Cardiac septum (tissue), 1 donor: ENCODE measurements around the gene DAB2IP. TPM values are rescaled to one million over a fixed set of nuclear protein-coding genes. Genes with fewer than 3 reads are reported as not detected.

Experiments
- DNase-seq: peaks from one replicate; pipeline ENCODE4 v3.0.0-alpha.2; 2020; ENCODE audit warnings: low spot score
- intact Hi-C: fragments of 100-400 bp; cut with DNase I; formaldehyde crosslinking; loops from one replicate; pipeline ENCODE4 v1.14.0; 2022
- total RNA-seq: library from RNA; stranded (reverse); fragmentation: NEBNext Ultra II Directional; extraction: Animal tissue kit (Norgen Biotek cat#: 25700); gene quantifications from one replicate; pipeline ENCODE4 v1.2.1, GENCODE V29; 2021
- donor health status: DM: no; HTN: no; CAD: no.

Gene DAB2IP
- total RNA-seq, 1 donor from 2014 or later = 60.3 TPM

DNA sequence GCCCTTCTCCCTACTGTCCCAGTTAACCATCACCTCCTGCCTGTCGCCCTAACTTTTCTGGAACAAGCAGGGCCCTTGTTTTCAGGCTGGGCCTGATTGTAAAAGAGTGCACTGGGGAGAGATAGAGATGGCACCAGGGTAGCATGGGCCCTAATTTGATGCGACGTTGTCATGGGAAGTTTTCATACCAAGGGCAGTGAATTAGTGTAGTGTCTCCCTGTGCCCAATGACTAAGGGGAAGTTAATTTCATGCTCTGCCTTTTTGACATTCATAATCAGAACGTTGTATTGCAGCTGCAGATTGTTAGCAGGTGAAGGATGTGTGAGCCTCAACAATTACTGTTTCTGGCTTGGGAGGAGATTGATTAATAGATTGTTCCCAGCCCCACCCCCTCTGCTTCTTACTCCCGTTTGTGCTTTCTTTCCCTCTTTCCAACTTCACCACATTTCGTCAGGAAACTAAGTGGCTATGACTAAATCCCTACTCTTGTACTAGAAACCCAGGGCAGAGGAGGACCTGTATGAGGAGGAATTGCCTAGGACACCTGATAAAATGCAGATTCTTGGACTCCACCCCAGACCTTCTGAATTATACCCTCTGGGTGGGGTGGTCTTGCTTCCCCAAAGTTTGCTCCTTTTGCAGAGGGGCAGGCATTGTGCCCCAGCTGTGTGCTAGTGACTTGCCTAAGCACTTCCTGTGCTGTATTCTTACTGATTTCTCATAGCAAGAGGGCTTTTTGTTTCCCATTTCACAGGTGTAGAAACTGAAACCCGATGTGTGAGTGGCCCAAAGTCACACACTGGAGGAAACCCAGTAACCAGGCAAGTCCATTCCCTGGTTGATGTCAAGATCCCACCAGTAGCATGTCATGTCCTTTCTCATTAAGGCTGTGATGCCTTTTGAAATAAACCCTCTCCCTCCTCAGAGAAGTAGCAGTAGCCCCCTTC is 56.3 kb downstream of the DAB2IP start:
- intact Hi-C loops = no loop called here

DNA sequence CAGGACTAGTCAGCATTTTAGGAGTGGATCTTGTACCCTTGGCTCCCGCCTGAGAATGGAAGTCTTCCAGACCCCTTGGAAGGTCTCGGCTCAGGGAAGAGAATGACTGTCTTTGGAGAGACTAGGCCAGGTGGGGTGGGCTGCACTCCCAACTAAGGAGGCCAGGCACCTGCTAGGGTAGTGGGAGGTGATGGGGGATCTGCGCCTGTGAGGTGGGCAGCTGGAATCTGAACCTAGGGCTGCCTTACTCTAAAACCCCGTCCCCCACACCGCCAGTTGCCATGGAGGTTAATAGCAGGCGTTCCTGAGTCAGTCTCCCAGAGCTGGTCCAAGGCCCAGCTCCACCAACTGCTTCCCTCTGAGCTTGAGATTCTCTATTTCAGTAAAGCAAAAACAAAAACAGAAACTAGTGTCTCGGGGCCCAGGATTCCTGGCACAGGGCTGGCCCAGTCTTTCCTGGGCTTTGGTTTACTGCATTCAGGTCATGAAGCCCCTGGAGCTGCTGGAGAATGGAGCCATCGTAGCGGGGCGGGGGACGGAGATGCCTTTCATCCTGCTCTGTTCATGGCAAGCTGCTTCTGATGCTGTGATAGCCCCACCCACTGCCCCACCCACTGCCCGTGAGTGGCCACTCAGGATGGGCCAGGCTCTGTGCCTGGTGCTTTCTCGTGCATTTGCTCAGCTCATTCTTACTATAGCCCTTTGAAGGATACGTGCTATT is 57.5 kb downstream of the DAB2IP start:
- DNase-seq = no peak
- intact Hi-C loops = no loop called here

More for the DNA sequence above, 56.3 kb downstream of the DAB2IP start:
- no peak for DNase-seq

DNA sequence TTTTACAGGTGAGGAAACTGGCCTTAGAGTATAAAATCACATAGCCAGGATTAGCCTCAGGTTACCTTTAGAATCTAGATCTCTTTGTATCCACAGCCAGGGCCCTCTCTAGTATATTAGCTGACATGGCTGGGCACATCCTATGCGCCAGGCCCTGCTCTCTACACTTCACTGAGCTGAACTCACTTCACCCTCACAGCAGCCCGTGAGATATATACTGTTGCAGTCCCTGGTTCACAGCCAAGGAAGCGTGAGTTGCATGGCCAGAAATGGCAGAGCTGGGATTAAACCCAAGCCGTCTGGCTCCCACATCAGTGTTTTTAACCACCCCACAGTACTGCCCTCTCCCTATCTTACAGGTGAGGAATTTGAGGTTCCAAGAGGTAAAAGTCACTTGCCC is 58.4 kb downstream of the DAB2IP start:
- no peak for DNase-seq
- intact Hi-C loops = no loop called here

DNA sequence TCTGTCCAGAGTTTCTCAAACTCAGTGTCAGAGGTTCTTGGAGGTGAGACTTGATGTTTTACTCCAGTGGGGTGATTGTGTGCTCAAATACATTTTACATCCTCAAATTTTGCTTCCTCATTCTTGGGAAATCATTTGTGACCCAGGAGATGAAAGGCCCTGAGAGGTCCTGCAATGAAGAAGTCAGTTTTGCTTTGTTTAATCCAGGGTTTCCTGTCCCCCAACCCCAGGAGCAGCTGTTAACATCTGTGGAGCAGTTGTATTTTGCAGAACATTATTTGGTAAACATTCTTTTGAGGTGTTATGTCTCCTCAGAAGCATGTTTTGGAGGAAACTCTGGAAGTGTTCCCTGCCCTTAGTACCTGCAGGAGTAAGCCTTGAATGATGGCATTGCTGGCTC is 59.8 kb downstream of the DAB2IP start:
- no peak for DNase-seq
- intact Hi-C loops = no loop called here

DNA sequence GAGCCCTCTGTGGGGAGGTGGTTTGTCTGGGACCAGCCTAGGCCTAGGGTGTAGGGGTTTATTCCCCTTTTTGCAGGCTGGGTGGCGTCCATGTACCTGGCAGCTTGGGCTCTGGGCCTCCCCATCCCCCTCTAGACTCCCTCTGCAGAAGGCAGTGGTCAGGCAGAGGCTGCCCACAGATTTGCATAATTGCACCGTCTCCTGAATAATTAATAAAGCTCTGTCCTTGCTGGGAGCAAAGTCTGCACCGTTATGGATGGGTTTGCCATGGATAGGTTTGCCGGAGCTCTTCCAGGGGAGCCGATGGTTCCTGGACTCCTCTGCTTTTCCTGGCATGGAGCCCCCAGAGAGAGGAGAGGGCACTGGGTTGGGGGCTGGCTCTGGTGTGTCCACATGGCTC is 60.4 kb downstream of the DAB2IP start:
- DNase-seq = no peak
- intact Hi-C loops = no loop called here

DNA sequence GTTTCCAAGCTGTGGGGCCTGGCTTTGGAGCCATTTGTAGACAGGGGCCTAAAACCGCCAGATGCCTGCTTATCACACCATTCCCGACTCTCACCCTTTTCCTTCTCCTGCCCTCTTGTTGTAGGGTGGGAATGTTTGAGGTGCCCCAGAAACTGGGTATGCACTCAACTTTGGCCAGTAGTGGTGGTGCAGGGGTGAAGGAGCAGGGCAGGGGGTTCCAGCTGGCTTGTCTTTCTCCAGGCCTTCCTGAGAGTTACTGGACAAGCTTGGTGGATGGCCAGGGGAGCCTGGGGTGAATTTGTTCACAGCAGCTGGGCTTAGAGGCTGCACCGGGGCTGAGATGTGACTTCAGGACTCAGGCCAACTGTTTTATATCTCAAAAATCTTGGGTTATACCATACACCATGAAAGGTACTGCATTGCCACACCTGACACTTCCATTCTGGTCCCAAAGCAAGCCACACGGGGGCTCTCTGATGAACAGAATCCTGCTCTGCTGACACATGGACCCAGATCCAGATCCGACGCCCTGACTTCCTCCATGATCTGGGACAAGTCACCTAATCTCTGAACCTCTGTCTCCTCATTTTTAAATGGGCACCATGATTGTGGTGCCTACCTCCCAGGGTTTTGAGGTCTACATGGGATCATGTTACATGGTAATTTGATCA is 62.1 kb downstream of the DAB2IP start:
- DNase-seq = no peak
- intact Hi-C loops = no loop called here

DNA sequence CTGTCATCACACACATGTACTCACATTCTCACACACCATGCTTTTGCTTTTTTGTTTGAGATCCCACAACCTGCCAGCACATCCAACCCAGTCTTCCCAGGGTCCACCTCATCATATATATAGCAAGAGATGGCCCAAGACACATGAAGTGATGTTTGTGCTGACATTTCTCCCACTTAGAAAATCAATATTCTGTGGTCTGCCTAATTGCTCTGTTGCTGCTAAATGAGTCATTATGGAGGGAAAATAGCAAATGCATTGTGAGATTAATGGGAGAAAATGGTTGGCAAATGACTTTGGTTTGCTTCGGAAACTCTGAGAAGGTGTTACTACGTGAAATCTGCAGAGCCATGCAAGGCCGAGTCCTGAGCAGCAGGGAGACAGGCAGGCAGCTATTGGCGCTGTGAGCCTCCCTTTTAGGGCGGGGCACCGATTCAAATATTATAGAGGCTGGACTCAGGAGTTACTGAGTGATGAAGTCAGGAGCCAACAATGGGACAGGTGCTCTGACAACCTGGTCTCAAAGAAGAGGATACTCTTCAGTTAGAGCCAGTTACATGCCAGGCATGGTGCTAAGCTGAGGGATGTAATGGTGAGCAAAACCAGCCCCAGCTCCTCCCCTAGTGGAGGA is 62.8 kb downstream of the DAB2IP start:
- intact Hi-C loops = no loop called here
- no peak for DNase-seq

DNA sequence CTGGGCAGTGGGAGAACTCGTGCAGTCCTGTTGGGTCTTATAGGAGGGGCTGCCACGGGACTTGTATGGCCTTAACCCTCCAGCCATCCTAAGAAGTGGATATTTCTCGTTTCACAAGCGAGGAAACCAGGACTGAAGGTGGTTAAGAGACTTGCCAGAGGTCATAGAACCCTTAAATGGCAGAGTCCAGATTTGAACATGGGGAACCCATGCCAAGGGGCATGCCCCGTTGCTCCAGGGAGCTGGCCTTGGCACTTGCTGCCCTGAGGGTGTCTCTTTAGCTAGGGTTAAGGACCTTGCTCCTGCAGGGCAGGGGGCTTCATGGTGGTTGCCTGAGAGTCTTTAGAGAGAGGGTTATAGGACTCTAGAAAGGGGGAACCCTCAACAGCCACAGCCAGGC is 63.4 kb downstream of the DAB2IP start:
- intact Hi-C loops = no loop called here
- no peak for DNase-seq

DNA sequence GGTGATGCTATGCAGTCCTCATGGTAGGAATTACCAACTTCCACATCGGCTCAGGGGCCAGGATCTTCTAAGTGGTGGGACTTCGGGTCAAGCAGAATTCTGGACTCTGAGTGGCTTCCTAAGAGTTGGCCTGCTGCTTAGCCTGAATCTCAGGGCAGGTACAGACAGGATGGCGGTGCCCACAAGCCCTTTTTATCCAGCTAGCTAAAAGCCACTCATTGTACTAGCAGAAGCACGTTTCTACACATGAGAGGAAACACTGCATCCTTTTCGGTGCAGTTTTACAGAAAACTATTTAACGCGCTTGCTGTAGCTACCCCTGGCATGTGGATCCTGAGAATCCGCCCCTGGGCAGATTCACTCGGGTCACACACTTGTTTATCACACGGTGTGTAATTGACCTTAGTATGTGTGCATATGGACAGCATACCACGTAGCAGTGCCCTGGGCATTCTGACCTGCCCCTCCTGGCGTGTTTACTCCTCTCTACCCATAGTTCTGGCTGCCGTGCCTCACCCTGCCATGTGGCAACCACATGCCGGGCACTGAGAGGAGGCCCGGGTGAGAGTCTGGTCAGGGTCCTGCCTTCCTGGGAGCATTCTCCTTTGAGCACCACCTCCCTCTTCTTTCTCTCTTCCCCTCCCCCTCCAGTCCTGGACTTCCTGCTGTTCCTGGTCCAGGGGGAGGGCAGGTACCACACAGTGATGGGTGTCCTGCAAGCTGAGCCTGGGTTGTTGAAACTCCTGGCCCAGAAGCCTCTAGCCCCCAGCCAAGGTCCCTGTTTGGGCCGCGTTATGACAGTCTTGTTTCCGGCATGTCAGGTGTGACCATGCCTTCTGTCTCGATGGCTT is 65.9 kb downstream of the DAB2IP start:
- intact Hi-C loops = no loop called here
- DNase-seq = no peak

DNA sequence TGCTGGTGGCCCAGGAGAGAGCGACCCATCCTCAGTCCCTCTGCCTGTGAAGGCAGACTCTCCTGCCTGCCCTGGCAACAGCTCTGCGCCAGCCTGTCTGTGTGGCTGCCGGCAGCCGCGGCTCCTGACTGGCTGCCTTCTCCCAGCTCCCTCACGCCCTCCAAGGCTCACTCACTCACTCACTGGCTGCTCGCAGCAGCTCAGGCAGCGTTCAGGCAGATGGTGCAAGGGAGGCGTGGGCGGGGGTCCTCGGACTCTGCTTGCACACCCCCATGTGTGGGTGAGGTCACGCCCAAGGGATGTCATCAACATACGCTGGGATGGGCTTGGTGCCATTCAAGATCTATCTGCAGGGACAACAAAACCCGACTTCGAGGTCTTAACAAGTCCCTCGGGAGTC is 66.7 kb downstream of the DAB2IP start:
- intact Hi-C loops = no loop called here
- no peak for DNase-seq

DNA sequence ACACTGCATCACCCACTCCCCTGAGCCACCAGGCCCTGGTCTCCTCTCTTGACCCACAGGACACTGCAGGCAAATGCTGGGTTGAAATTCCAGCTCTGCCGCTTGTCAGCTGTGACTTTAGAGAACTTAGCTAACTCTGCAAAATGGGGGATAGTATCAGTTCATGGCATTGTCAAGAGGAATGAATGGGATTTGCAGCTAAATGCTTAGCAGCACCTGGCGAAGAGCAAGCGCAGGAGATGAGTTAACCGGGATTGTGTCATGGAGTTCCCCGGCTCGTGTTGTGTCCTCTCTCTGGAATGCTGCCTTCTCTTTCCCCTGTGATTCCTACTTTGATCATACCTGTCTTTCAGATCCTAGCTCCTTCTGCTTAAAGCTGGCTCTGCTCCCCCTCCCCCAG is 67.1 kb downstream of the DAB2IP start:
- intact Hi-C loops = no loop called here

DNA sequence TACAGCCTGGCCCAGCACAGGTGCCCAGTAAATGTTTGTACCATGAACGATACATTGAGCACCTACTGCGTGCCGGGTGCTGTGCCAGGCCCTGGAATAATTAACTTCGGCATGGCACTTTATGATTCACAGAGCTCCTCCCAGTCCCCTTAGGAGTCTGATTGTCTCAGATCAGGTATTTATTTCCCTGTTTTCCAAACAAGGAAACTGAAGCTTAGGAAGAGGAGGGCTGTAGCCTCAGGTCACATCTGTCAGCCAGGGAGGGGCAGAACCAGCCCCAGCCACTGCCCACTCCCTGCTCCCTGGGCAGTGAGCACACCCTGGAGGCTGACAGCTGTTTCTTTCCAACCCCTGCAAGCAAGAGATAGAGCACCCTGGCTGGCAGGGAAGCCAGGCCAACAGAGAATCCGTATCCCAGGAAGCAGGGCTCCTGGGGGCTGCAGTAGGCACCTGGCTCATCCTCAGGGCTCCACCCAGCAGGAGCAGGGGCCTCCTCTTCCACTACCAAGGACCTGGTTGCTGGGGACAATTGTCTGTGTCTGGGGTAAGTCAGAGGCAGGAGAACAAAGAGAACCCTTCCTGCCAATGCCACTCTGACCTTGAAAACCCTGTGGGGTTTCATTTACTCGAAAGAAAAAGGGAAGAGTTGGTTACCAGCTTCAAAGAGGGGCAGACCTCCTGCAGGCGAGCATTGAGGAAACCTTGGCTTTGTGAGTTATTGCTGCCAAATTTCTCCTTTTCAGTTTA is 69.0 kb downstream of the DAB2IP start:
- intact Hi-C loops = loop anchor here (5.0 kb wide), 1 partner anchor 42 kb away; no protein-coding TSS in a partner anchor
- no peak for DNase-seq

More for the DNA sequence above, 67.1 kb downstream of the DAB2IP start:
- no peak for DNase-seq

DNA sequence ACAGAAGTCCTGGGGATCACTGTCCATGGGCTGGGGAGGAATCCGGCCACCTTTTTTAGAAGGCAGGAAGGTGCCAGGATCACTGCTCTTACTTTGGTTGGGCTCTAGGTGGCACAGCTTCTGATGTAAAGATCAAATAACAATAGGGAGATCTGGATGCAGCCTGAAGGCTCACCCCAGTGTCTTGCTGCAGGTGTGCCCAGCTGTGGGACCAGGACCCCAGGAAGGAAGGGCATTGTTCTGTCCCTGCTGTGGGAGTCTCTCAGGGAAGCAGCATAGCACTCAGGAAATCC is 69.6 kb downstream of the DAB2IP start:
- DNase-seq = no peak
- intact Hi-C loops = loop anchor here (5.0 kb wide), 1 partner anchor 41 kb away; no protein-coding TSS in a partner anchor

DNA sequence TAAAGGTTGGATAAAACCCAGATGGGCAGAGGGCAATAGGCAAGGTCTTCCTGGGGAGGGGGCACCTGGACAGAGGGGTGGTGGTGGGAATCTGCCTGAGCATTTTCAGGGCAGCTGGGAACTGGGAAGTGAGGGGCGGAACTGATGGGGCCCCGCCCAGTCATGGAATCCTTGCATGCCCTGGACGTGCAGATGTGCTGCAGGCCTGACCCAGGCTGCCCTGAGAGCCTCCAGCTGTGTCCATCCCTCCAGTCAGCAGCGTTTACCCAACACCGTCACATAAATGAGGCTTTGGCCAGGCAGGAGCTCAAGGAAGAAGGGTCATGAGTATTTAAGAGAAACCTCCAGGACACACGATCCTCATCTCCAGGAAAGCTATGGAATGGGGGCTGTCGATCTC is 70.3 kb downstream of the DAB2IP start:
- intact Hi-C loops = loop anchor here (5.0 kb wide), 1 partner anchor 41 kb away; no protein-coding TSS in a partner anchor
- no peak for DNase-seq

DNA sequence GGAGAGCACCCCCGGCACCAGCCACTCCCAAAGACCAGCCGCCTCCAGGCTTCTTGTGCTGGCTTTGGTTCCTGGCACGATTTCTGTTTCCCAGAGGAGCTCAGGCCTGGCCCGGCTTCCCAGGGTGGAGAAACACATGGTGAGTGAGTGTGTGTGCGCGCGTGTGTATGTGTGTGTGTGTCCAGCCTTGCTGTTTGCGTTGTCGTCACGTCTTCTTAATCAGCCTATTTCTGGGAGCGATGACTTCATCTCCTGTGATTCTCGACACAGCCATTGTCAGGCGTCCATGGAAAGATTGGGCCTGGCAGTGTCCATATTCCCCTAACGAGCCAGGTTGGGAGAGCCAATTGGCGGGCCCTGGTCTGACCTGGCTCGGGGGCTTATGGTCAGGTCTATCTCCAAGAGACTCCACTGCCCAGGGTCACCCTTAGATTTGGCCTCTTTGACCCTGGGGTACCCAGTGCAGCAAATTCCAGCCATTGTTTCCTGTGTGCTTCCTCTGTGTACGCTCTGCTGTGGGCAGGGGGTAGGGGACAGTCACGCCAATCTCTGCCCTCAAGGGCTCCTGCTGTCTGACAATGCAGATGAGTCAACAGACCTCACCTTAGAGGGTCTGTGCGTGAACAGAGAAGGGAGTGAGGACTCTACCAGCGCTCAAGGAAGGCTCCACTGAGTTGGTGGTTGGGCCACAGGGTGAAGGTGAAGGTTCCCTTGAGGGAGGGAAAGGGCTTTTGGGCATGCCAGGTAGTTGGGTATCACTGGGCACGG is 73.8 kb downstream of the DAB2IP start:
- peak; percentile 95 for DNase-seq
- intact Hi-C loops = loop anchor here (2.0 kb wide), 1 partner anchor 262 kb away; no protein-coding TSS in a partner anchor

DNA sequence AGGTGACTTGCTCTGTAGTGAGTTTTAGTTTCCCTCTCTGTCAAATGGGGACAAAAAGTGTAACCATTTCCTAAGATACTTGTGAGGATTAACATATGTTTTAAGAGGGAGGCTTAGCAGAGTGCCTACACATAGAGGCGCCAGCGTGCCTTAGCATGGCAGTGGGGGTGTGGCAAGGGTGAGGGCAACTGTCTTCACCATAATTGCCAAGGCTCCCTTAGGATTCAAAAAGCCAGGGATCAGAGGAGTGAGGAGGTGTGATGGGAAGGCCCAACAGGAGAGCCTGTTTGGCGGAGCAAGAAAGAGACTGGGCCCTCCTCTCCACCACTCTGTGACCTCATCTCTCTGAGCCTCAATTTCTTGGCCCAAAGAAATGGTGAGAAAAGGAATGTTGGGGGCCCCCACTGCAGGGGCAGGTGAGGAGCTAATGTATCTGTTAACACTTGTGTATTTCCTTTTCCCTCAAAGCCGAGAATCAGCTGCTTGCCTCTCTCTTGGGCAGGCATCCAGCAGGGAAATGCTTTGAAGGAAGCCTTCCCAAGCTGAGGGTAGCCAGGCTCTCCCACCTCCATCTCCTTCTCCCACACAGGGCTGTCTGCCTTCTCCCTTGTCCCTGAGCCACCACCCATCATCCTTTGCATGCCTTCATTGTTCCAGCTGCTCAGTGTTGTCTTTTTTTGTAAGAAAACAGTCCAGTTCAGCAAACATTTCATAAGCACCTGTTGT is 76.0 kb downstream of the DAB2IP start:
- intact Hi-C loops = no loop called here
- no peak for DNase-seq

DNA sequence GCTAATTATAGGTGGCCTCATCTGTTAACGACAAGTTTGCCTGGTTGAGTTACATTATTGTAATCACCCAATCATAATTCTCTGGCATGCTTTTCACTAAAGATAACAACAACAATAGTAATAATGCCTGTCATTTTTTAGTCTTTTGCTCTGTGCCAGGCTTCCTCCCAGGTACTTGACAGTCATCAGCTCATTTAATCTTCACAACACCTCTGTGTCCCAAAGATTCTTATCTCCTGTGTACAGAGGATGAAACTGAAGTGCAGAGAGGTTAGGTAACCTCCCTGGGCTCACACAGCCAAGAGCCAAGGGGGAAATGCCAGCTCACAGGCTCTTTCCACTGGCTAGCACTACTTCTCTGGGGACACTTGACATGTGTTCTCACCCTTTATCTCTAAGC is 77.5 kb downstream of the DAB2IP start:
- intact Hi-C loops = no loop called here
- DNase-seq = no peak
